Mucosa of stomach (tissue), 1 donor: Measurements from ENCODE around the gene TRAF3IP1.

Experiments used
- H3K27me3 ChIP-seq: one replicate; pipeline ENCODE4 v1.7.0; 2013; ENCODE audit warnings: mild to moderate bottlenecking, low read length; ENCODE audit not compliant: control insufficient read depth, insufficient read depth
- H3K36me3 ChIP-seq: one replicate; pipeline ENCODE4 v1.7.0; 2013; ENCODE audit warnings: low read length; ENCODE audit not compliant: control insufficient read depth, insufficient read depth
- H3K4me1 ChIP-seq: one replicate; pipeline ENCODE4 v1.7.0; 2013; ENCODE audit warnings: mild to moderate bottlenecking, low read length; ENCODE audit not compliant: control insufficient read depth, insufficient read depth
- H3K4me3 ChIP-seq: one replicate; pipeline ENCODE4 v1.7.0; 2013; ENCODE audit warnings: low read length
- H3K9ac ChIP-seq: one replicate; pipeline ENCODE4 v1.7.0; 2013; ENCODE audit warnings: mild to moderate bottlenecking, low read length, moderate library complexity
- H3K9me3 ChIP-seq: one replicate; pipeline ENCODE4 v1.7.0; 2013; ENCODE audit warnings: mild to moderate bottlenecking, low read length, moderate library complexity; ENCODE audit not compliant: control insufficient read depth
- donor health status: Pancreatic carcinoma.

The TRAF3IP1 gene

GRCh38 chr2:238338710-238339394 lies 18.5 kb downstream of the TRAF3IP1 start:
- no peak overlapping the region for H3K9ac ChIP-seq
- no peaks in the 10 kb centered on the region for H3K27me3 ChIP-seq
- no peaks in the 10 kb centered on the region for H3K9me3 ChIP-seq
- no peaks in the 10 kb centered on the region for H3K36me3 ChIP-seq
- H3K4me1 ChIP-seq: peaks cover 5% of the 10 kb centered on the region
- H3K4me3 ChIP-seq: no peak overlapping the region

GRCh38 chr2:238339395-238339780 lies 19.1 kb downstream of the TRAF3IP1 start:
- Histone ChIP-seq H3K27me3 (no peaks in the 10 kb centered on the region), H3K4me3 (no peak overlapping the region), H3K9me3 (no peaks in the 10 kb centered on the region), H3K9ac (no peak overlapping the region), H3K4me1 (peaks cover 10% of the 10 kb centered on the region), H3K36me3 (no peaks in the 10 kb centered on the region)

GRCh38 chr2:238339814-238340213 lies 19.5 kb downstream of the TRAF3IP1 start:
- Histone ChIP-seq H3K4me3 (no peak overlapping the region), H3K4me1 (peaks cover 14% of the 10 kb centered on the region), H3K9ac (no peak overlapping the region), H3K36me3 (no peaks in the 10 kb centered on the region), H3K9me3 (no peaks in the 10 kb centered on the region), H3K27me3 (no peaks in the 10 kb centered on the region)

GRCh38 chr2:238341536-238341935 lies 21.2 kb downstream of the TRAF3IP1 start:
- no peak overlapping the region for H3K9ac ChIP-seq
- H3K4me1 ChIP-seq: peaks cover 22% of the 10 kb centered on the region
- no peak overlapping the region for H3K4me3 ChIP-seq
- H3K9me3 ChIP-seq: no peaks in the 10 kb centered on the region
- no peaks in the 10 kb centered on the region for H3K27me3 ChIP-seq
- no peaks in the 10 kb centered on the region for H3K36me3 ChIP-seq

DNA sequence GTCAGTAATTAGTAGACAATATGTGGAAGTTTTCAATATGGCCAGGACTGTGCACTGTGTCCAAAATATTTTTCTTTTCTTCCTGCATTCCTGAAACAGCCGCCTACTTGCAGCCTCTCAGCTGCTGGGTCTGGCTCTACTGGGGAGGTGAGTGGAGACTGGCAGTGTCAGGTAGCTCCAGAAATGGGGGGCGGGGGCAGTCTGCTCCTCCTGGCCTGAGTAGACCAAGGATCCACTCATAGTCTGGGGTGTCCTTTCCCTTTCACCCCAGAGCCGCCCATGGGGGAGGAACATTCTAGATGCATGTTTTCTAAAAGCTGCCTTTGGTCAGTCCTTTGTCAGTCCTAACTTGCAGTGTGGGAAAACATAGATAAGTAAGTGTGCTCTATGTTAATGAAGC lies 23.7 kb downstream of the TRAF3IP1 start:
- Histone ChIP-seq H3K9ac (no peak overlapping the region), H3K36me3 (no peaks in the 10 kb centered on the region), H3K4me1 (peaks cover 22% of the 10 kb centered on the region), H3K4me3 (no peak overlapping the region), H3K9me3 (no peaks in the 10 kb centered on the region), H3K27me3 (no peaks in the 10 kb centered on the region)

DNA sequence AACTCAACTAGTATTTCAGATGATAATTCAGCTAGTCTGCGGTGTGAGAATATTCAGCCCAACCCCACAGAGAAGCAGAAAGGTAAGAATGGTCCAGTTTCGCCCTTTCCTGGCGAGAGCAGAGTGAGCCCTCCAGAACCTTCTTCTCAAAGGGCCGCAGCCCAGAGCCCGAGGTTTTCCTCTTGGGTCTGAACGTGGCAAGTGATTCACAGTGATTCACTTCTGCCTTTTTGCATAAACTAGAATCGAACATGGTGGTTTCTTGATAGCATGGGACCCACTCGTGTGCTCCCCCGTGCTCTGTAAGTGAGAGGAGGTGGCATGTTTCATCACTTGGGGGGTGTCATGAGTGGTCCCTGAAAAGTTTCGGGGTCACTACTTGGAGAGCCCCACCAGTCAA lies 24.2 kb downstream of the TRAF3IP1 start:
- H3K27me3 ChIP-seq: no peaks in the 10 kb centered on the region
- no peaks in the 10 kb centered on the region for H3K9me3 ChIP-seq
- no peak overlapping the region for H3K4me3 ChIP-seq
- H3K9ac ChIP-seq: no peak overlapping the region
- H3K4me1 ChIP-seq: peaks cover 22% of the 10 kb centered on the region
- no peaks in the 10 kb centered on the region for H3K36me3 ChIP-seq

GRCh38 chr2:238345297-238345968 lies 25.1 kb downstream of the TRAF3IP1 start:
- no peak overlapping the region for H3K9ac ChIP-seq

GRCh38 chr2:238346544-238346943 lies 26.2 kb downstream of the TRAF3IP1 start:
- no peak overlapping the region for H3K9ac ChIP-seq
- H3K36me3 ChIP-seq: no peaks in the 10 kb centered on the region
- H3K9me3 ChIP-seq: no peaks in the 10 kb centered on the region
- no peak overlapping the region for H3K4me3 ChIP-seq
- no peaks in the 10 kb centered on the region for H3K27me3 ChIP-seq
- H3K4me1 ChIP-seq: peaks cover 21% of the 10 kb centered on the region

More at GRCh38 chr2:238345297-238345968, 25.1 kb downstream of the TRAF3IP1 start:
- Histone ChIP-seq H3K36me3 (no peaks in the 10 kb centered on the region), H3K9me3 (no peaks in the 10 kb centered on the region), H3K4me3 (no peak overlapping the region), H3K4me1 (peaks cover 22% of the 10 kb centered on the region), H3K27me3 (no peaks in the 10 kb centered on the region)

DNA sequence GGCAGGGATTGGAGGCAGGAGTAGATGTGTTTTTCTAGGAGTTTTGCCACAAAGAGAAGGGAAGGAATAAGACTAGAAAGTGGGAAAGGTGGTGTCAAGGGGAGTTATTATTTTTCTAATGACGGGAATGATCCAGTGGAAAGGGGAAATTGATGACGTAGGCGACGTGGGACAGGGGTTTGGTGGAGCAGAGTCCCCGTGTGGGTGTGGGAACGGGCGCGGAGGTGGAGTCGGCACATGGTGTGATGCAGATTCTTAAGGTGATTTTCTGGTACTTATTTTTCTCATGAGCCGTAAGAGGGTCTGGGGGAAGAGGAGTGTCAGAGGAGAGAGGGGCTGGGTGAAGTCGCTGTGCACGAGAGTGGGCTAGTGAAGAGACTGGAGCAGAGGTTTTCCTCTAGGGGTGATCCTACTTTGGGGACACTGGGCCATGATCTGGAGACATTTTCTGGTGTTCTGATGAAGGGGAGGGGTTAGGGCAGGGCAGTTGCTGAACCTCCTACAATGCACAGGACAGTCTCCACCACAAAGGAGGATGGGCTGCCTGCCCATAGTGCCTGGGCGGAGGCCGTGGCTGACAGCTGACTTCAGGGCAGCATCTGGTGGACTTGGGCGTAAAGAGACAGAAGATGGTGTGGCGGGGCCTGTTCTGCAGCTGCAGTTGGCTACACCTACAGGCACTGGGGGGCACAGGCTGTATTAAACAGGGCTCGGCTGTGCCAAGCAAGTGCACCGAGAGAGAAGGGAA lies 30.0 kb downstream of the TRAF3IP1 start:
- Histone ChIP-seq H3K9ac (no peak overlapping the region), H3K36me3 (no peaks in the 10 kb centered on the region), H3K4me3 (no peak overlapping the region), H3K9me3 (no peaks in the 10 kb centered on the region), H3K27me3 (no peaks in the 10 kb centered on the region), H3K4me1 (peaks cover 3% of the 10 kb centered on the region)

GRCh38 chr2:238351315-238351714 lies 31.0 kb downstream of the TRAF3IP1 start:
- Histone ChIP-seq H3K9ac (no peak overlapping the region), H3K36me3 (no peaks in the 10 kb centered on the region)

DNA sequence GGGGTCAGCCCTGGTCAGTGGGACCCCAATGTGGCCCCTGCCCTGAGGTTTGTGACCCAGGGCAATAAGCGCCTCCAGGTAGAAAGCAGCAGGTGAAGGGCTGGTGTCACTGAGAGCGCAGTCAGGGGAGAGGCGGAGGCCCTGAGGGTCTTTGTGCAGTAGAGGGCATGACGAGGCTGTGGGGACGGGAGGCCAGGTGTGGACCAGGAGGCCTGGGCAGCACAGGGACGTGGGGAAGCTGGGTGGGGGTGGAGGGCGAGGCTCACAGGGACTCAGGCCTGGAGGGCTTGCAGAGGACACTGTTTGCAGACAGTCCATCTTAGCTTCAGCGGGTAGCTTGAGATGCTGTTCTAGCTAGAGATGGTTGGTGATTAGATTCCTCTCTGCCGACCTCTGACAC lies 32.0 kb downstream of the TRAF3IP1 start:
- no peak overlapping the region for H3K9ac ChIP-seq
- H3K9me3 ChIP-seq: no peaks in the 10 kb centered on the region
- H3K4me1 ChIP-seq: no peaks in the 10 kb centered on the region
- no peaks in the 10 kb centered on the region for H3K27me3 ChIP-seq
- no peaks in the 10 kb centered on the region for H3K36me3 ChIP-seq
- H3K4me3 ChIP-seq: no peak overlapping the region

More at GRCh38 chr2:238351315-238351714, 31.0 kb downstream of the TRAF3IP1 start:
- H3K27me3 ChIP-seq: no peaks in the 10 kb centered on the region
- H3K4me1 ChIP-seq: no peaks in the 10 kb centered on the region
- no peaks in the 10 kb centered on the region for H3K9me3 ChIP-seq
- no peak overlapping the region for H3K4me3 ChIP-seq

DNA sequence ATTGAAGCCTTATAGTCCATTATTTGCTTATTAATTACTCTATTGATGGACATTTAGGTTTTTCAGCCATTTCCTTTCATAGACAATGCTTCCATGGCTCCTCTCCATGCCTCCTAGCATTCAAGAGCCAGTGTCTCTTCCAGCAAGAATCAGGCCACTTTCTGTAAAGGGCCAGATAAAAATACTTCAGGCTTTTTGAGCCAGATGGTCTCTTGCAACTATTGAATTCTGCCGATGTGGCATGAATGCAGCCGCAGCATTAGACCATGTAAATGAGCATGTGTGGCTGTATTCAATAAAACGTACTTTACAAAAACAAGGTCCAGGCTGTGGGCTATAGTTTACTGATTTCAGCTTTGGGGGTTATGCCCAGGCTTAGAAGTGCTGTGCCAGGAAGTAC lies 38.5 kb downstream of the TRAF3IP1 start:
- H3K4me3 ChIP-seq: no peak overlapping the region
- peaks cover 10% of the 10 kb centered on the region for H3K4me1 ChIP-seq
- H3K27me3 ChIP-seq: no peaks in the 10 kb centered on the region
- no peak overlapping the region for H3K9ac ChIP-seq
- no peaks in the 10 kb centered on the region for H3K36me3 ChIP-seq
- no peaks in the 10 kb centered on the region for H3K9me3 ChIP-seq
